ENCODE measurements around the gene BHLHE23. TPM values are rescaled to one million over a fixed set of nuclear protein-coding genes. Genes with fewer than 3 reads are reported as not detected.

Gene BHLHE23
- total RNA-seq, 1 donor from 2014 or later: not detected

DNA sequence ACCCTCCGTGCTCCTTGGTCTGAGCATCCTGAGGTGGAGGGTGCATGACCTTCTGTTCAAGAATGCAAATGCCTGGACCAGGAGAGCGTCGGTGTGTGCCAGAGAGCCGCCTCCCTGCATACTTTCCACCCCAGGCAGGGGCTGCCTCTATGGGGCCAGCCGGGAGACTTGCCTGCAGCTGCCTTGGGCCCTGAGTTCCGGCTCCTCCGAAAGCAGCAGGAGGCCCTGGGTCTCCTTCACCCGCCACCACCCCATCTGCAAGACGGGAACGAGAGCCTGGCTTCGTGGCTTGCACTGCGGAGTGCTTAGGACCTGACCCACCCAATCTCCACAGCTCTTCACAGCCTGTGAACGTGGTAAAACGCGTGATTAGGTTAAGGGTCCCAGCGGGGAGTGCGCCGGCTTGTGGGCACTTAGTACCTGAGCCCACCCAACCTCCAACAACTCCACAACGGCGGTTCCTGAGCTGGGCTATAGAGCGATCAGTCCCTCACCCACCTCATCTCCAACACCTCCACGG lies 16.4 kb downstream of the BHLHE23 start:
- TF ChIP-seq, protein P1, sequence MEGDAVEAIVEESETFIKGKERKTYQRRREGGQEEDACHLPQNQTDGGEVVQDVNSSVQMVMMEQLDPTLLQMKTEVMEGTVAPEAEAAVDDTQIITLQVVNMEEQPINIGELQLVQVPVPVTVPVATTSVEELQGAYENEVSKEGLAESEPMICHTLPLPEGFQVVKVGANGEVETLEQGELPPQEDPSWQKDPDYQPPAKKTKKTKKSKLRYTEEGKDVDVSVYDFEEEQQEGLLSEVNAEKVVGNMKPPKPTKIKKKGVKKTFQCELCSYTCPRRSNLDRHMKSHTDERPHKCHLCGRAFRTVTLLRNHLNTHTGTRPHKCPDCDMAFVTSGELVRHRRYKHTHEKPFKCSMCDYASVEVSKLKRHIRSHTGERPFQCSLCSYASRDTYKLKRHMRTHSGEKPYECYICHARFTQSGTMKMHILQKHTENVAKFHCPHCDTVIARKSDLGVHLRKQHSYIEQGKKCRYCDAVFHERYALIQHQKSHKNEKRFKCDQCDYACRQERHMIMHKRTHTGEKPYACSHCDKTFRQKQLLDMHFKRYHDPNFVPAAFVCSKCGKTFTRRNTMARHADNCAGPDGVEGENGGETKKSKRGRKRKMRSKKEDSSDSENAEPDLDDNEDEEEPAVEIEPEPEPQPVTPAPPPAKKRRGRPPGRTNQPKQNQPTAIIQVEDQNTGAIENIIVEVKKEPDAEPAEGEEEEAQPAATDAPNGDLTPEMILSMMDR (IDR thresholded peaks at IDR 0.05): no peak
- Mint-ChIP-seq H3K27ac (ENCODE audit: unreplicated experiment) (no peak overlapping the region), H3K4me3 (ENCODE audit: unreplicated experiment) (no peak overlapping the region), H3K36me3 (ENCODE audit: low read depth) (no peaks in the 10 kb centered on the region), H3K27me3 (ENCODE audit: low read depth) (peaks cover 40% of the 10 kb centered on the region), H3K9me3 (ENCODE audit: low read depth) (no peaks in the 10 kb centered on the region), H3K4me1 (ENCODE audit: low read depth) (no peaks in the 10 kb centered on the region)
- no peak for DNase-seq (ENCODE audit: low spot score)

DNA sequence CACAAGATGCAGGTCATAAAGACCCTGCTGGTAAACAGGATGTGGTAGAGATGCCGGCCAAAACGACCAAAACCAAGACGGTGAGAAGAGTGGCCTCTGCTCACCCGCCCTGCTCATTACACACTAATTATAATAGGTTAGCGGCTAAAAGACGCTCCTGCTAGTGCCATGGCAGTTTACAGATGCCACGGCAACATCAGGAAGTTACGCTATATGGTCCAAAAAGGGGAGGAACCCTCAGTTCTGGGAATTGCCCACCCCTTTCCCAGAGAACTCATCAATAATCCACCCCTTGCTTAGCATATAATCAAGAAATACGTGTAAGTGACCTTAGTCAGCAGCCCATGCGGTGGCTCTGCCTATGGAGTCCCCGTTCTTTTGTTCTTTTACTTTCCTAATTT lies 17.6 kb downstream of the BHLHE23 start:
- Mint-ChIP-seq H3K4me3 (ENCODE audit: unreplicated experiment) (no peak overlapping the region), H3K27me3 (ENCODE audit: low read depth) (peaks cover 40% of the 10 kb centered on the region), H3K36me3 (ENCODE audit: low read depth) (no peaks in the 10 kb centered on the region), H3K4me1 (ENCODE audit: low read depth) (no peaks in the 10 kb centered on the region), H3K27ac (ENCODE audit: unreplicated experiment) (no peak overlapping the region), H3K9me3 (ENCODE audit: low read depth) (no peaks in the 10 kb centered on the region)
- no peak for DNase-seq (ENCODE audit: low spot score)
- TF ChIP-seq, protein P1 (IDR thresholded peaks at IDR 0.05): no peak

DNA sequence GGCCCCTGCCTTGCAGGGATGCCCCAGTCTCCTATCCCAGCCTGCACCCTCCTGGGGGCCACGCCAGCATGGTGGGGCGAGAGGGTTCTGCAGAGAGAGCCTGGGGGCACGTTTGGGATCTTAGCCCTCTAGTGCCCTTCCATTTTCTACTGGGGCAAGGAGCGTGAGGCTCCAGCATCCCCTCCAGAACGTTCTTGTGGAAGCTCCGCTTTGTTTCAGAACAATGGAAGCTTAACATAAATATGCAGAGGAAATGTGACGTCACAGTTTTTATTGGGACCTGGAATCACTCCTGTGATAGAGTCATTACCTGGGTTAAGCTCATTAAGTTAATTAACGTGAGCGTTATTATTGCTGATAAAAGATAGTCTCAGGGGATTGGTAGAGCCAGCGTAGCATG lies 19.6 kb downstream of the BHLHE23 start:
- Mint-ChIP-seq H3K36me3 (ENCODE audit: low read depth) (no peaks in the 10 kb centered on the region), H3K4me3 (ENCODE audit: unreplicated experiment) (no peak overlapping the region), H3K9me3 (ENCODE audit: low read depth) (no peaks in the 10 kb centered on the region), H3K4me1 (ENCODE audit: low read depth) (no peaks in the 10 kb centered on the region), H3K27me3 (ENCODE audit: low read depth) (peaks cover 43% of the 10 kb centered on the region), H3K27ac (ENCODE audit: unreplicated experiment) (no peak overlapping the region)
- TF ChIP-seq, protein P1 (IDR thresholded peaks at IDR 0.05): no peak
- no peak for DNase-seq (ENCODE audit: low spot score)

DNA sequence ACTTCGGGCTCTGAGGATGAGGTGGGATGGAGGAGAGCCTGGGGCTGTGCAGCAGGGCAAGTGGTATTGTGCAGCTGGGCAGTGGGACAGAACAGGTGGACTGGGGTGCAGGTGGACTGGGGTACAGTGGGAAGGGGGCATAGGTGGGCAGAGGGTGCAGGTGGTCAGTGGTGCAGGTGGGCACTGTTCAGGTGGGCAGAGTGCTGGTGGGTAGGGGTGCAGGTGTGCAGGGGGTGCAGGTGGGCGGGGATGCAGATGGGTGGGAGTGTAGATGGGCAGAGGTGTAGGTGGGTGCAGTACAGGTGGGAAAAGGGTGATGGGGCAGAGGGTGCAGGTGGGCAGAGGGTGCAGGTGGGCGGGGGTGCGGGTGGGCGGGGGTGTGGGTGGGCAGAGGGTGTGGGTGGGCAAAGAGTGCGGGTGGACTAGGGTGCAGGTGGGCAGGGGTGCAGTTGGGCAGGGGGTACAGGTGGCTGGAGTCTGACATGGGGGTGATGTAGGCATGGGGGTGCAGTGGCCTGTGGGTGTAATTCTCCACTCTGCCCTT lies 20.4 kb downstream of the BHLHE23 start:
- Mint-ChIP-seq H3K27ac (ENCODE audit: unreplicated experiment) (no peak overlapping the region), H3K36me3 (ENCODE audit: low read depth) (no peaks in the 10 kb centered on the region), H3K9me3 (ENCODE audit: low read depth) (no peaks in the 10 kb centered on the region), H3K4me3 (ENCODE audit: unreplicated experiment) (no peak overlapping the region), H3K27me3 (ENCODE audit: low read depth) (peaks cover 43% of the 10 kb centered on the region), H3K4me1 (ENCODE audit: low read depth) (no peaks in the 10 kb centered on the region)
- TF ChIP-seq, protein P1 (IDR thresholded peaks at IDR 0.05): no peak
- no peak for DNase-seq (ENCODE audit: low spot score)

DNA sequence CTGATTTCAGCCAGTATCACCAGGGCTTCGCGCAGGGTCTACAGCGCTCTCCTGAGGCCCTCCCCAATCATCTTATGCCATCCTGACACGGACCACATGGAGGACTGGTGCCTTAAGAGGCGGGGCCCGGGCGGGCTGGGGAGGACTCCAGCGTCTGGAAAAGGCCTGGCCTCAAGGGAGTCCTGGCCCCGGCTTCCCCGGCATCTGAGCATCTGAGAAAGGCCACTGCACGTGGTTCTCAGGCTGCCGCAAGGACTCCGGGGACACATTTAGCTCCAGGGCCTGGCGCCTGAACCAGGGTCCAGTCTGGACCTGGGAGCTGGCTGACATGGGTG lies 21.4 kb downstream of the BHLHE23 start:
- H3K36me3 Mint-ChIP-seq (ENCODE audit: low read depth): no peaks in the 10 kb centered on the region
- H3K27ac Mint-ChIP-seq (ENCODE audit: unreplicated experiment): no peak overlapping the region
- H3K4me1 Mint-ChIP-seq (ENCODE audit: low read depth): no peaks in the 10 kb centered on the region
- DNase-seq (ENCODE audit: low spot score): no peak
- H3K27me3 Mint-ChIP-seq (ENCODE audit: low read depth): peaks cover 41% of the 10 kb centered on the region
- TF ChIP-seq, protein P1 (IDR thresholded peaks at IDR 0.05): no peak
- H3K4me3 Mint-ChIP-seq (ENCODE audit: unreplicated experiment): no peak overlapping the region
- H3K9me3 Mint-ChIP-seq (ENCODE audit: low read depth): no peaks in the 10 kb centered on the region

Measured in chondrocyte (in vitro differentiated cells).